ENCODE data around the gene MT1B.
A peak's percentile ranks its signal among the peaks of the same experiment; 100 is the strongest.

Gene MT1B

DNA sequence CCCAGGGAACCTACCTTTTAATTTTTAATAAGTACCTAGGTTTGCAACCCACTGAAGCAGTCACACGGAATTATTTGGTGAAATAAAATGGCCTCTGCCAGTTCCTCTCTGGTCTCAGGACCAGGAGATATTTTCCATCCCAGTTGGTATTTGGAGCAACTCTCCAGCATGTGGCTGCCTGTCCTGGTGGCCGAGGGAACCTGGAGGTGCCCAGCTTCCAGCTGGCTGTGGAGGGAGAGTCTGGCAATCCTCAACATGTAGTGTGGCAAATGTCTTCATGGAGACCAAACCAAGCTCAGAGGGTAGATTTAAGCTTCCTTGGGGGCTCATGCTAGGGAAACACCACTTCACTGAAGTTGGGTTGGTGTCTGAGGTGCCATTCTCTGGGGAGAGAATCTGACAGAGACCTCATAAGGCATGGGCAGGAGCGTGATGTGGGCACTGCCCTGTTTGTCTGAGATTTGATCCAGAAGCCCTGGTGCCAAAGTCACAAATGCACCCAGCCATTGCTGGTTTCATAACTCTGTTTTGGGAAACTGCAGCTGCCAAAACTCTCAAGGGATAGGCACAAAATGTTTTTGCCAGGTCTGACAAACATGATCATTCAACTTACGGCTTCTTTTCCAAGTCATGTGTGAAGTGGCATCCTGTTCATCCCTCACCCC is 33.4 kb downstream of the MT1B start:
- no peak for DNase-seq (ENCODE audit: low read depth)
- no peak overlapping the region for H3K4me3 ChIP-seq (ENCODE audit: low read depth, low read length)
- TF ChIP-seq POLR2A (IDR thresholded peaks at IDR 0.05; ENCODE audit: extremely low read depth, insufficient read length) (no peak), MYC (IDR thresholded peaks at IDR 0.05; ENCODE audit: low read depth, low read length) (no peak)
- TF ChIP-seq, protein P1, sequence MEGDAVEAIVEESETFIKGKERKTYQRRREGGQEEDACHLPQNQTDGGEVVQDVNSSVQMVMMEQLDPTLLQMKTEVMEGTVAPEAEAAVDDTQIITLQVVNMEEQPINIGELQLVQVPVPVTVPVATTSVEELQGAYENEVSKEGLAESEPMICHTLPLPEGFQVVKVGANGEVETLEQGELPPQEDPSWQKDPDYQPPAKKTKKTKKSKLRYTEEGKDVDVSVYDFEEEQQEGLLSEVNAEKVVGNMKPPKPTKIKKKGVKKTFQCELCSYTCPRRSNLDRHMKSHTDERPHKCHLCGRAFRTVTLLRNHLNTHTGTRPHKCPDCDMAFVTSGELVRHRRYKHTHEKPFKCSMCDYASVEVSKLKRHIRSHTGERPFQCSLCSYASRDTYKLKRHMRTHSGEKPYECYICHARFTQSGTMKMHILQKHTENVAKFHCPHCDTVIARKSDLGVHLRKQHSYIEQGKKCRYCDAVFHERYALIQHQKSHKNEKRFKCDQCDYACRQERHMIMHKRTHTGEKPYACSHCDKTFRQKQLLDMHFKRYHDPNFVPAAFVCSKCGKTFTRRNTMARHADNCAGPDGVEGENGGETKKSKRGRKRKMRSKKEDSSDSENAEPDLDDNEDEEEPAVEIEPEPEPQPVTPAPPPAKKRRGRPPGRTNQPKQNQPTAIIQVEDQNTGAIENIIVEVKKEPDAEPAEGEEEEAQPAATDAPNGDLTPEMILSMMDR (IDR thresholded peaks at IDR 0.05; ENCODE audit: low read depth, low read length): no peak
- TF ChIP-seq, protein P2, sequence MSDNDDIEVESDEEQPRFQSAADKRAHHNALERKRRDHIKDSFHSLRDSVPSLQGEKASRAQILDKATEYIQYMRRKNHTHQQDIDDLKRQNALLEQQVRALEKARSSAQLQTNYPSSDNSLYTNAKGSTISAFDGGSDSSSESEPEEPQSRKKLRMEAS (IDR thresholded peaks at IDR 0.05; ENCODE audit: low read depth, low read length): no peak

DNA sequence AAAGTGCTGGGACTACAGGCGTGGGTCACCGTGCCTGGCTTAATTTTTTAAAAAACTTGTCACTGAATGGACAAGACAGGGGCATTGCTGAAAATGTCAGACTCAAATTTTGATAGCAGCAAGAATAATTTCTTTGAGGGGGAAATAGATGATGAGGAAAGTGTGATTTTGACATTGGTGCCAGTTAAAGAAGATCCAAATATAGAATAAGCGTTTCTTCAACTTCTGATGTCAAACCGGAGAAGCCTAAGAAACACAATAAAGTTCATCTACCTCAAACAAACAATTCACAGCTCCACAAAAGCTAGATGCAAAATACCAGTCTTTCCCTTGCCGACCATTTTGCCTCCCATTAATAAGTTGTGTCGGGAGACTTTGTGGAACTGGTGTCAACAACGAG is 35.1 kb downstream of the MT1B start:
- DNase-seq (ENCODE audit: low read depth): no peak
- TF ChIP-seq POLR2A (IDR thresholded peaks at IDR 0.05; ENCODE audit: extremely low read depth, insufficient read length) (no peak), MYC (IDR thresholded peaks at IDR 0.05; ENCODE audit: low read depth, low read length) (no peak)
- TF ChIP-seq, protein P2 (IDR thresholded peaks at IDR 0.05; ENCODE audit: low read depth, low read length): no peak
- TF ChIP-seq, protein P1 (IDR thresholded peaks at IDR 0.05; ENCODE audit: low read depth, low read length): no peak
- H3K4me3 ChIP-seq (ENCODE audit: low read depth, low read length): no peak overlapping the region

DNA sequence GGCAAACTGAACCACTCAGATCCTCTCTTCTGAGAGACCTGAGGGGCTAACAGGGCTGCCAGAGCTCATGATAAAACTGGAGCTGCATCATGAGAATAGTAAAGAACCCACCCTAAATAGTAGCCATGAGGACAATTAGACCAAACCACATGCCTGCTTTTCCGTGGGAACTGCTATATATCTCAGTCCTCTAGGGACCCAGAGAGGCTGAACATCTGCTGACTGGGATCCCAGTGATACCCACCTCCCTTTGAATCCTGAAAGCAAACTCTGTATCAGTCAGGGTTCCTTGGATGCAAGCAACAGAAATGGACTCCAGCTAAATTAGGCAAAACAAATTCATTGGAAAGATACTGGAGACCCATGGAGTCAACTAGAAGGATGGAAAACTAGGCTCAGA is 37.1 kb downstream of the MT1B start:
- no peak overlapping the region for H3K4me3 ChIP-seq (ENCODE audit: low read depth, low read length)
- TF ChIP-seq POLR2A (IDR thresholded peaks at IDR 0.05; ENCODE audit: extremely low read depth, insufficient read length) (no peak), MYC (IDR thresholded peaks at IDR 0.05; ENCODE audit: low read depth, low read length) (no peak)
- TF ChIP-seq, protein P2 (IDR thresholded peaks at IDR 0.05; ENCODE audit: low read depth, low read length): no peak
- TF ChIP-seq, protein P1 (IDR thresholded peaks at IDR 0.05; ENCODE audit: low read depth, low read length): no peak
- DNase-seq (ENCODE audit: low read depth): peak; percentile 26

DNA sequence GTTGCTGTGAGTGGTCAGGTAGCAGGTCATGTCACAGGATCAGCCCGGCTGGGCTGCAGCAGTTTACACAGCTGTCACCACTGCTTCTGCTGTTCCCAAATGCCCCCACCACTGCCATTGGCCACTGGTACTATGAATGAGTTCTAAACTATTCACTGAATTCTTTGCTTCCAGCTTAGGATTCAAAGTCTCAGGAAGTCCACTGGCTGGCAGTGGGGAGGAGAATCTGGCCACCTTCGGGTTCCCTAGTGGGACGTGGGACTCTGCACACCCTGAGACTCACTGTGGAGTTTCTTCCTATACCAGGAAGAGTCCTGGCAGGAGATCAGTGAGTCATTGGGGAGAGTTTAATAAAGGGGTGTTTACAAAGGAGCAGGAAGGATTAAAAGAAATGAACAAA is 37.5 kb downstream of the MT1B start:
- DNase-seq (ENCODE audit: low read depth): no peak
- no peak overlapping the region for H3K4me3 ChIP-seq (ENCODE audit: low read depth, low read length)
- TF ChIP-seq MYC (IDR thresholded peaks at IDR 0.05; ENCODE audit: low read depth, low read length) (no peak), POLR2A (IDR thresholded peaks at IDR 0.05; ENCODE audit: extremely low read depth, insufficient read length) (no peak)
- TF ChIP-seq, protein P1 (IDR thresholded peaks at IDR 0.05; ENCODE audit: low read depth, low read length): no peak
- TF ChIP-seq, protein P2 (IDR thresholded peaks at IDR 0.05; ENCODE audit: low read depth, low read length): no peak

DNA sequence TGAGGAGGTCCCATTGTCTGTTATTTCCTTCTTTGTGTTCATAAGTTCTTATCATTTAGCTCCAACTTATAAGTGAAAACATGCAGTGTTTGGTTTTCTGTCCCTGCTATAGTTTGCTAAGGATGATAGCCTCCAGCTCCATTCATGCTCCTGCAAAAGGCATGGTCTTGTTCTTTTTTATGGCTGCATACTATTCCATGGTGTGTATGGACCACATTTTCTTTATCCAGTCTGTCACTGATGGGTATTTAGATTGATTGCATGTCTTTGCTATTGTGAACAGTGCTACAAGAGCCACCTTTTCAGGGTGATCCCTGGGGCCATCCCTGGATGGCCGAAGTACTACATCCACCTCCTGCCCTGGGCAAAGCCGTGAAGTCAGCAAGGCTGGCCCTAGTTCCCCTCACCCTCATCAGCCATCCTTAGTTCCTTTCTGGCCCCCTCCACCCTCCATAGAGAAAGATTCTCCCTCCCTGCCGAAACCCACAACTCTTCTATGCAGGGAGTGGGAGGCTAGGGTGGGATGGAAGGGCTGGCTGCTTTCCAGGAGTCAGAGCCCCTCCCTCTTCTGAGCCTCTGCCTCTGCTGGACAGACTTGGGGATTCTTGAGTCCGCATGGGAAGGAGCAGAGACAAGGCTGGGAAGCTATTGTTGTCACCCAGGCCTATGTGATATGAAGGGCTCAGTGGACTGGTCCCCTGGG is 38.9 kb downstream of the MT1B start:
- no peak for DNase-seq (ENCODE audit: low read depth)
- TF ChIP-seq, protein P2 (IDR thresholded peaks at IDR 0.05; ENCODE audit: low read depth, low read length): no peak
- TF ChIP-seq POLR2A (IDR thresholded peaks at IDR 0.05; ENCODE audit: extremely low read depth, insufficient read length): no peak
- no peak for TF ChIP-seq MYC (IDR thresholded peaks at IDR 0.05; ENCODE audit: low read depth, low read length)
- TF ChIP-seq, protein P1 (IDR thresholded peaks at IDR 0.05; ENCODE audit: low read depth, low read length): no peak
- no peak overlapping the region for H3K4me3 ChIP-seq (ENCODE audit: low read depth, low read length)

Data from NB4 (cell line).